Measurements from ENCODE around the gene NR2F6. TPM values are rescaled to one million over a fixed set of nuclear protein-coding genes. Genes with fewer than 3 reads are reported as not detected.

The NR2F6 gene
- total and polyA plus RNA-seq, 2 donors (not counting 1 experiment from before 2014, with no cell fraction given) = 2.0 to 4.9 TPM

- peaks cover 0 to 6% of the 10 kb centered on the region in 2 donors for H3K4me1 ChIP-seq (ENCODE audit: control insufficient read depth in 2 of 2, insufficient read depth in 2 of 2, low read length in 2 of 2)
- Mint-ChIP-seq H3K4me1 (peaks cover 5% of the 10 kb centered on the region), H3K27me3 (no peaks in the 10 kb centered on the region), H3K4me3 (no peak overlapping the region), H3K9me3 (ENCODE audit: insufficient read depth) (no peaks in the 10 kb centered on the region), H3K27ac (no peak overlapping the region)
- H3K27me3 ChIP-seq (replicated peaks in 1 of 4; ENCODE audit: control extremely low read depth in 1 of 4, control insufficient read depth in 3 of 4, insufficient read depth in 4 of 4, low read length in 3 of 4) = no peaks in the 10 kb centered on the region
- ChIA-PET POLR2A (no interaction called here), CTCF (interaction anchor here (0.7 to 4.8 kb wide), 13 partner anchors 8 to 128 kb away, joined by 3 to 29 read pairs (median 4); partner anchors contain the start of genes BABAM1, MRPL34 and OCEL1)
- no peaks in the 10 kb centered on the region for H3K79me2 ChIP-seq (ENCODE audit: control insufficient read depth, insufficient read depth, low read length)
- TF ChIP-seq CTCF (IDR thresholded peaks at IDR 0.05) (no peak), EZH2 (IDR thresholded peaks at IDR 0.05; ENCODE audit: borderline replicate concordance, insufficient read depth, low read depth, low read length, poor library complexity, severe bottlenecking) (no peak)
- intact Hi-C loops (cut with micrococcal nuclease) = no loop called here
- peaks cover 0 to 20% (median 6%) of the 10 kb centered on the region in 3 donors for H3K9me3 ChIP-seq (ENCODE audit: control extremely low read depth in 1 of 3, control insufficient read depth in 2 of 3, insufficient read depth in 1 of 3, low read length in 2 of 3)
- ATAC-seq (ENCODE audit: low read depth) = no peak
- no peak for DNase-seq
- H3K27ac ChIP-seq (ENCODE audit: low read length in 2 of 2) = no peak overlapping the region
- H3K36me3 ChIP-seq (replicated peaks in 1 of 2; ENCODE audit: control extremely low read depth in 1 of 2, control insufficient read depth in 1 of 2, extremely low read depth in 1 of 2, insufficient read depth in 2 of 2, low read length in 1 of 2) = no peaks in the 10 kb centered on the region
- H3K4me2 ChIP-seq (replicated peaks; ENCODE audit: low read depth, low read length, poor library complexity, severe bottlenecking) = no peak overlapping the region
- no peaks in the 10 kb centered on the region for H4K20me1 ChIP-seq (ENCODE audit: control insufficient read depth, insufficient read depth, low read length, poor library complexity, severe bottlenecking)
- no peak overlapping the region for H2AFZ ChIP-seq (ENCODE audit: insufficient read depth, low read depth, low read length, poor library complexity, severe bottlenecking)
- no peak overlapping the region for H3K9ac ChIP-seq (ENCODE audit: low read length)
- 96% methylated on average over 6 of the region's 9 CpGs for WGBS (ENCODE audit: insufficient coverage)
- H3K4me3 ChIP-seq (ENCODE audit: control extremely low read depth in 1 of 5, extremely low read depth in 1 of 5, insufficient read depth in 1 of 5, low read depth in 2 of 5, low read length in 4 of 5) = no peak overlapping the region
Measured at GRCh38 chr19:17259118-17259780, 13.5 kb upstream of the NR2F6 start.

- ATAC-seq (ENCODE audit: low read depth) (no peak), DNase-seq (no peak)
- TF ChIP-seq CTCF (IDR thresholded peaks at IDR 0.05) (no peak), EZH2 (IDR thresholded peaks at IDR 0.05; ENCODE audit: borderline replicate concordance, insufficient read depth, low read depth, low read length, poor library complexity, severe bottlenecking) (no peak)
- no peak overlapping the region for H3K9ac ChIP-seq (ENCODE audit: low read length)
- H3K27ac ChIP-seq (ENCODE audit: low read length in 2 of 2) = no peak overlapping the region
- H3K27me3 ChIP-seq (replicated peaks in 1 of 4; ENCODE audit: control extremely low read depth in 1 of 4, control insufficient read depth in 3 of 4, insufficient read depth in 4 of 4, low read length in 3 of 4) = no peaks in the 10 kb centered on the region
- intact Hi-C loops (cut with micrococcal nuclease) = no loop called here
- H3K36me3 ChIP-seq (replicated peaks in 1 of 2; ENCODE audit: control extremely low read depth in 1 of 2, control insufficient read depth in 1 of 2, extremely low read depth in 1 of 2, insufficient read depth in 2 of 2, low read length in 1 of 2) = no peaks in the 10 kb centered on the region
- H3K9me3 Mint-ChIP-seq (ENCODE audit: insufficient read depth) = no peaks in the 10 kb centered on the region
- no peaks in the 10 kb centered on the region for H3K79me2 ChIP-seq (ENCODE audit: control insufficient read depth, insufficient read depth, low read length)
- H3K27ac Mint-ChIP-seq = no peak overlapping the region
- H3K4me3 Mint-ChIP-seq = no peak overlapping the region
- no peaks in the 10 kb centered on the region for H4K20me1 ChIP-seq (ENCODE audit: control insufficient read depth, insufficient read depth, low read length, poor library complexity, severe bottlenecking)
- H3K4me3 ChIP-seq (ENCODE audit: control extremely low read depth in 1 of 5, extremely low read depth in 1 of 5, insufficient read depth in 1 of 5, low read depth in 2 of 5, low read length in 4 of 5) = no peak overlapping the region
- no peaks in the 10 kb centered on the region for H3K27me3 Mint-ChIP-seq
- ChIA-PET POLR2A (interaction anchor here (0.6 kb wide), 1 partner anchor 171 kb away, joined by 3 read pairs; no protein-coding TSS in a partner anchor), CTCF (interaction anchor here (0.6 to 2.3 kb wide), 3 partner anchors 9 to 536 kb away, joined by 3 to 5 read pairs (median 3); partner anchors contain the start of genes ANKLE1 and USHBP1)
- H3K9me3 ChIP-seq (ENCODE audit: control extremely low read depth in 1 of 3, control insufficient read depth in 2 of 3, insufficient read depth in 1 of 3, low read length in 2 of 3) = peaks cover 0 to 20% (median 6%) of the 10 kb centered on the region in 3 donors
- WGBS (ENCODE audit: insufficient coverage) = 79% methylated on average over 3 of the region's 3 CpGs
- no peak overlapping the region for H3K4me2 ChIP-seq (replicated peaks; ENCODE audit: low read depth, low read length, poor library complexity, severe bottlenecking)
- peaks cover 5% of the 10 kb centered on the region for H3K4me1 Mint-ChIP-seq
- H2AFZ ChIP-seq (ENCODE audit: insufficient read depth, low read depth, low read length, poor library complexity, severe bottlenecking) = no peak overlapping the region
- peaks cover 0 to 6% of the 10 kb centered on the region in 2 donors for H3K4me1 ChIP-seq (ENCODE audit: control insufficient read depth in 2 of 2, insufficient read depth in 2 of 2, low read length in 2 of 2)
Measured at GRCh38 chr19:17256130-17256529, 10.4 kb upstream of the NR2F6 start.

All from B cell (primary cell).